Ovary (tissue), 3 donors: ENCODE results near the gene DNAH8.

Source experiments
- EP300 ChIP-seq: sonication (generic); formaldehyde crosslinking; IDR thresholded peaks from one replicate; pipeline ENCODE4 v1.6.1; 2017; ENCODE audit warnings: antibody characterized with exemption
- POLR2A ChIP-seq: fragments of 450-650 bp; IDR thresholded peaks from one replicate; pipeline ENCODE4 v1.6.1; 2017; ENCODE audit warnings: antibody characterized with exemption, mild to moderate bottlenecking, moderate library complexity
- TF ChIP-seq, protein P1 (sequence below), 3 donors: fragments of 450-650 bp in 2 of 3; fragments of 200-600 bp in 1 of 3; IDR thresholded peaks; one replicate each; pipeline versions ENCODE4 v1.5.1 to v1.8.0; 2016 to 2022; ENCODE audit warnings: antibody characterized with exemption in 3 of 3, mild to moderate bottlenecking in 1 of 3
- donor health status: DM: no; HTN: no; CAD: no.

- TF ChIP-seq, protein P1, sequence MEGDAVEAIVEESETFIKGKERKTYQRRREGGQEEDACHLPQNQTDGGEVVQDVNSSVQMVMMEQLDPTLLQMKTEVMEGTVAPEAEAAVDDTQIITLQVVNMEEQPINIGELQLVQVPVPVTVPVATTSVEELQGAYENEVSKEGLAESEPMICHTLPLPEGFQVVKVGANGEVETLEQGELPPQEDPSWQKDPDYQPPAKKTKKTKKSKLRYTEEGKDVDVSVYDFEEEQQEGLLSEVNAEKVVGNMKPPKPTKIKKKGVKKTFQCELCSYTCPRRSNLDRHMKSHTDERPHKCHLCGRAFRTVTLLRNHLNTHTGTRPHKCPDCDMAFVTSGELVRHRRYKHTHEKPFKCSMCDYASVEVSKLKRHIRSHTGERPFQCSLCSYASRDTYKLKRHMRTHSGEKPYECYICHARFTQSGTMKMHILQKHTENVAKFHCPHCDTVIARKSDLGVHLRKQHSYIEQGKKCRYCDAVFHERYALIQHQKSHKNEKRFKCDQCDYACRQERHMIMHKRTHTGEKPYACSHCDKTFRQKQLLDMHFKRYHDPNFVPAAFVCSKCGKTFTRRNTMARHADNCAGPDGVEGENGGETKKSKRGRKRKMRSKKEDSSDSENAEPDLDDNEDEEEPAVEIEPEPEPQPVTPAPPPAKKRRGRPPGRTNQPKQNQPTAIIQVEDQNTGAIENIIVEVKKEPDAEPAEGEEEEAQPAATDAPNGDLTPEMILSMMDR (IDR thresholded peaks at IDR 0.05), result no peak
- TF ChIP-seq POLR2A (no peak), EP300 (no peak)
Observed at GRCh38 chr6:38783443-38784228, 68.5 kb downstream of the DNAH8 start.
